Stimulated activated CD4-positive, alpha-beta T cell treated with anti-CD3 and anti-CD28 coated beads, Interleukin-12 subunit alpha, Interleukin-12 subunit beta, amount 100 ng/mL, for 48 hours (primary cell): ENCODE measurements around the gene TCF15.

Experiments
- DNase-seq, 3 donors: peaks; one replicate each; pipeline ENCODE4 v3.0.0-alpha.2; 2020; ENCODE audit warnings: low read depth in 2 of 3, low spot score in 1 of 3

Gene TCF15

GRCh38 chr20:610130-611046 is at the start of gene TCF15:
Gene TCF15 (minus strand): TSS chr20:610309. CDS start chr20:610237, 72 bp downstream.
- DNase-seq, result peak in 1 of 3 donors; percentile 7

- DNase-seq, result no peak
Measured at GRCh38 chr20:658731-659291, 48.7 kb upstream of the TCF15 start.

GRCh38 chr20:658202-658601 is 48.1 kb upstream of the TCF15 start:
- DNase-seq, result no peak

GRCh38 chr20:655726-656624 is 45.9 kb upstream of the TCF15 start:
- no peak for DNase-seq

- no peak for DNase-seq
Measured at GRCh38 chr20:654417-654750, 44.3 kb upstream of the TCF15 start.

GRCh38 chr20:653590-654416 is 43.7 kb upstream of the TCF15 start:
- DNase-seq, result no peak

- DNase-seq, result peak; percentile 65 to 81 (median 67)
Measured at GRCh38 chr20:653110-653589, 43.0 kb upstream of the TCF15 start, which contains the start of gene SRXN1. Gene SRXN1 (minus strand): TSS chr20:653200. CDS start chr20:653185, 15 bp downstream.

- DNase-seq, result no peak
Measured at GRCh38 chr20:652615-653109, 42.6 kb upstream of the TCF15 start.

GRCh38 chr20:651713-652614 is 41.9 kb upstream of the TCF15 start:
- DNase-seq, result peak in 1 of 3 donors; percentile 5

- DNase-seq, result no peak
Measured at GRCh38 chr20:650954-651353, 40.8 kb upstream of the TCF15 start.

GRCh38 chr20:650281-650680 is 40.2 kb upstream of the TCF15 start:
- DNase-seq, result no peak

- no peak for DNase-seq
Measured at GRCh38 chr20:647479-648019, 37.4 kb upstream of the TCF15 start.

- DNase-seq, result no peak
Measured at GRCh38 chr20:646868-647233, 36.7 kb upstream of the TCF15 start.

GRCh38 chr20:646107-646867 is 36.2 kb upstream of the TCF15 start:
- no peak for DNase-seq

- peak; percentile 35 to 64 (median 59) for DNase-seq
Measured at GRCh38 chr20:645318-646106, 35.4 kb upstream of the TCF15 start.

GRCh38 chr20:644692-645317 is 34.7 kb upstream of the TCF15 start:
- DNase-seq, result no peak
